HG03521 (cell line): ENCODE results near the gene RHBDL1.

Experiments
- ATAC-seq: cut with Tn5 transposase; IDR thresholded peaks from one replicate; pipeline ENCODE4 v1.9.1; 2021; ENCODE audit warnings: mild to moderate bottlenecking, moderate library complexity; ENCODE audit not compliant: unreplicated experiment

The RHBDL1 gene

DNA sequence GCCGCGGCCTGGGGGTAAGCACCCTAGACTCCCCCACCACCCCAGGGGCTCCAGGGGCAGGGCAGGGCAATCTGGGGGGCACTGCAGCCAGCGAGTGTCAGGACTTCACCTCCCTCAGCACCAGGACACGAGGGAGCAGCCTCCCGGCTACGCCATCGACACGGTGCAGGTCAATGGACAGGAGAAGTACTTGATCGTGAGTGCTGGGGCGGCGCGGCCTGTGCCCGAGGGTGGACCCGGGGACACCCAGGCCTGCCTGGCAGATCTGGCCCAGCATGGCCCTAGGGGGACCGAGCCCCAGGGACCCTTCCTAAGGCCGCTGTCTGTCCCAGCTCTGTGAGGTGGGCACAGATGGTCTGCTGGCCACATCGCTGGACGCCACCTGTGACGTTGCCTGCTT is 3.1 kb upstream of the RHBDL1 start:
- ATAC-seq, result no peak

DNA sequence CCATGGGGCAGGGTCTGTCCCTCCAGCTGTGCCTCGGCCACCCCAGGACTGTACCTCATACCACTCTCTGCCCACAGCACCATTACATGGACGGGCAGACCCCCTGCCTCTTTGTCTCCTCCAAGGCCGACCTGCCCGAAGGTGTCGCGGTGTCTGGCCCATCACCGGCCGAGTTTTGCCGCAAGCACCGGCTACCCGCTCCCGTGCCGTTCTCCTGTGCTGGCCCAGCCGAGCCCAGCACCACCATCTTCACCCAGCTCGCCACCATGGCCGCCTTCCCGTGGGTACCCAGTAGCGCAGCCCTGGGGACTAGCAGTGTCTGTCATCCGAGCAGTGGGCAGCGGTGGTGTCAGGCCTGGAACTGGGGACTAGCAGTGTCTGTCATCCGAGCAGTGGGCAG is 2.6 kb upstream of the RHBDL1 start:
- no peak for ATAC-seq

DNA sequence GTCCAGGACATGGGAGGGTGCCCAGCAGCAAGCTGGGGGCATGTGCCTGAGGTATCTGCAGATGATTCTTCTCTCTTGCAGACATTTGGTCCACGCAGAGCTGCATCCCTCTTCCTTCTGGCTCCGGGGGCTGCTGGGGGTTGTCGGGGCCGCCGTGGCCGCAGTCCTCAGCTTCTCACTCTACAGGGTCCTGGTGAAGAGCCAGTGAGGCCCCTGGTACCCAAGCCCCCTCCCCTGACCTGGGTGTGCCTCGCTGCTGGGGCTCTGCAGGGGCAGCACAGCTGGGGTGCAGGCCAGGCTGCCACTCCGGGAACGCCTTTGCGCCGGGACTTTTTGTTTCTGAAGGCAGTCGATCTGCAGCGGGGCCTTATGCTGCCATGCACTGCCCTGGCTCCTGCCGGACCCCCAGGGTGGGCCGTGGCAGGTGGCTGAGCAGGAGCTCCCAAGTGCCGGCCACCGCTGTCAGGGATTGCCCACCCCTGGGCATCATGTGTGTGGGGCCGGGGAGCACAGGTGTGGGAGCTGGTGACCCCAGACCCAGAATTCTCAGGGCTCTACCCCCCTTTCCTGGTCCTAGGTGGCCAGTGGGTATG is 2.0 kb upstream of the RHBDL1 start:
- ATAC-seq, result no peak

DNA sequence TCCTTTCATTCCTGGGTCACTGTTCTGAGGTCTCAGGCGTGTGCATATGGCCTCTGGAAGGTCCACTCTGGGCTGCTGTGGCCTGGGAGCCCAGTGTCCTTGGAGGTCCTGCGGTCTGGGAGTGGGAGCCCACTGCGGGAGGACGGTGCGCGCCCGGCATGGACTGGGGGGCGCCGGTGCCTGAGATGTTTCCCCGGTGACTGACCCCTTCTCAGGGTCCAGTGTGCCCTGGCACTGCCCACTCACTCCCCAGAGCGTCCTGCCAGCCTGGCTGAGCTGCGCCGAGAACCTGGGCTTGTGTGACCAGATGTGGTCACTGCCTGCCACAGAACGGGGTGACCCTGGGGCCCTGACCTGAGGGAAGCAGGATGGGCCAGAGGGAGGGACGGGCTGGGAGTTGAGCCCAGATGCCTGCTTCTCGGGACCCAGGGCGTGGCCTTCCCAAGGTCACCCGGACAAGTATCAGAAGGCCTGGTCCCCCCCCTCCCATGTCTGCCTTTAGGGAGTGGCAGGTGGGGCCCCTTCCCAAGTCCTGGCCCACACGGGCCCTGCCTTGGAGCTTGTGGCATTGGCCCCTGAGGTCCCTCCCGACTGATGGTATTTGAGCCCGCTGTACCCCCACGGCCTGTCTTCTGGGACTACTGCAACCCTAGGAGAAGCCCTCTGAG is 1.1 kb upstream of the RHBDL1 start:
- no peak for ATAC-seq

DNA sequence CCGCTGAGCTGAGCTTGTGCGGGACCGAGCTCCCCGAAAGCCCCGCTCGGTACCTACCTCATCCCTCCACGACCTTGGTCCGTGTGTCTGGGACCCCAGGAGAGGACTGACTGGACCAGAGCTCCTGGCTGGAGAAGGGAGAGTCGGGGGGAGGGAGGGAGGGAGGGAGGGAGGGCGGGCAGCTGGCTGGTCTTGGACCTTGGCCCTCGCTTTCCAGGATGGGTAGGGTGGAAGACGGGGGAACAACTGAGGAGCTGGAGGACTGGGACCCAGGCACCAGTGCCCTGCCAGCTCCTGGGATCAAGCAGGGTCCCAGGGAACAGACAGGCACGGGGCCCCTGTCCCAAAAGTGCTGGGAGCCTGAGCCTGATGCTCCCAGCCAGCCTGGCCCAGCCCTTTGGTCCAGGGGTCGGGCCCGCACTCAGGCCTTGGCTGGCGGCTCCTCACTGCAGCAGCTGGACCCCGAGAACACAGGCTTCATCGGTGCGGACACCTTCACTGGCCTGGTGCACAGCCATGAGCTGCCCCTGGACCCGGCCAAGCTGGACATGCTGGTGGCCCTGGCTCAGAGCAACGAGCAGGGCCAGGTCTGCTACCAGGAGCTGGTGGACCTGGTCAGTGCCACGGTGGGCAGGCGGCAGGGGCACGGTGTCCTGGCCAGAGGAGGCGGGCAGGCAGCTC is 553 bp downstream of the RHBDL1 start:
- no peak for ATAC-seq

DNA sequence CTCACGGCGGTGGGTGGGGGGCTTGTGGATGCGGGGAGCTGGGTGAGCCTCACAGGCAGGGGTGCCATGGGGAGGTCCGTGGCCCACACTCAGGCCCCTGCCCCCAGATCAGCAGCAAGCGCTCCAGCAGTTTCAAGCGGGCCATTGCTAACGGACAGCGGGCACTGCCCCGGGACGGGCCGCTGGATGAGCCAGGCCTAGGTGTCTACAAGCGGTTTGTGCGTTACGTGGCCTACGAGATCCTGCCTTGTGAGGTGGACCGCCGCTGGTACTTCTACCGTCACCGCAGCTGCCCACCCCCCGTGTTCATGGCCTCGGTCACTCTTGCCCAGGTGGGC is 1.1 kb downstream of the RHBDL1 start:
- no peak for ATAC-seq

DNA sequence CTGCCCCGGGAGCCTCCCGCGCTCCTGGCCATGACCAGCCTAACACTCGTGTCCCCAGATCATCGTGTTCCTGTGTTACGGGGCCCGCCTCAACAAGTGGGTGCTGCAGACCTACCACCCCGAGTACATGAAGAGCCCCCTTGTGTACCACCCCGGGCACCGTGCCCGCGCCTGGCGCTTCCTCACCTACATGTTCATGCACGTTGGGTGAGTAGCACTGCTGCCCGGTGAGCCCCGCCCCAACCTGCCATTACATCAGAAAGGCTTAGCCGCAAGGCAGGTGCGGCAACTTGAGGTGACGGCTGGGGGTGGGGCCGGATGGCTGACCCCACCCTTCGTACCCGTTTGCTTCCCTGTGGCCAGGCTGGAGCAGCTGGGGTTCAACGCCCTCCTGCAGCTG is 1.4 kb downstream of the RHBDL1 start:
- ATAC-seq, result no peak

DNA sequence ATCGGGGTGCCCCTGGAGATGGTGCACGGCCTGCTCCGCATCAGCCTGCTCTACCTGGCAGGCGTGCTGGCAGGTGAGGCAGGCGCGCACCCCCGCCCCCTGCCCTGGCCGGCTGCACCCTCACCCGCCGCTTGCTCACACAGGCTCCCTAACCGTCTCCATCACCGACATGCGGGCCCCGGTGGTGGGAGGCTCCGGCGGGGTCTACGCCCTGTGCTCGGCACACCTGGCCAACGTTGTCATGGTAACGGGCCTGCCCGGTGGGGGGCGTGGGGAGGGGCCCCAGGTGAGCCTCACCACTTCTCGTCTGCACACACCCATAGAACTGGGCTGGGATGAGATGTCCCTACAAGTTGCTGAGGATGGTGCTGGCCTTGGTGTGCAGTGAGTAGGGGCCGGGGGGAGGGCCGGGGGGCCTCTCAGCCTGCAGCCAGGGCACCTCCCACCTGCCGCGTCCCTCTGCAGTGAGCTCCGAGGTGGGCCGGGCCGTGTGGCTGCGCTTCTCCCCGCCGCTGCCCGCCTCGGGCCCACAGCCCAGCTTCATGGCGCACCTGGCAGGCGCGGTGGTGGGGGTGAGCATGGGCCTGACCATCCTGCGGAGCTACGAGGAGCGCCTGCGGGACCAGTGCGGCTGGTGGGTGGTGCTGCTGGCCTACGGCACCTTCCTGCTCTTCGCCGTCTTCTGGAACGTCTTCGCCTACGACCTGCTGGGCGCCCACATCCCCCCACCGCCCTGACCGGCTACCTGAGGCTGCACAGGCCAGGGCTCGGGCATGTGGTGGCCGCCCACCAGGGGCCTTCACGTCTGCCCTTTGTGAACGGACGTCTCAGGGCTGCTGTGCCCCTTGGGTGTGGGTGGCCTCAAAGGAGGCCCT is 2.1 kb downstream of the RHBDL1 start:
- no peak for ATAC-seq

DNA sequence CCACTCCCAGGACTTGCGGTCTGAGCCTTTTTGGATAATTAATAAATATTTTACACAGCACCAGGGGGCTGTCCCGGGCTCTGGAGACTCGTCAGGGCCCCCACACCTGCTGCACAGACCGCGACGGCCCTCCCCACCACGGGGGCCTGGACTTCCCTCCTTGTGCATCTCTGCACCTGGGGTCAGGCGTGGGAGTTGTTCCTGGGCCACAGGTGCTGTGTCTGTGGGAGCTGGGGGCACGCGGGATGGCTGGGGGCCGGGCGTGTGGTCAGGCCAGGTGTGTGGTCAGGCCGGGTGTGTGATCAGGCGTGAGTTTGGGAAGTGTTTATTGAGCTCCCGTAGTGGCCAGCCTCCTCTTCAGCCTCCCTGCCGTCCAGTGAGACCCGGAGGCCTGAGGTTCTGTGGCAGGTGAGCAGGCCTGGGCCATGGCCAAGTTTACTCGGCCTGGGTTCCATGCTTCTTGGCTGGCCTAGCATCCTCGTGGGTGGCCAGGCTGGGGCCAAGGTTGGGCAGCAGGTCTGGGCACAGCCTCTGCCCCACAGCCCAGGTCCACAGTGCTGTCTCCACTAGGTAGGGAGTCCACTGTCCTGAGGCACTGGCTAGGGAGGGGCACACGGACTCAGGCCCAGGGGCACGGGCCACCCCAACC is 2.9 kb downstream of the RHBDL1 start:
- ATAC-seq, result no peak

DNA sequence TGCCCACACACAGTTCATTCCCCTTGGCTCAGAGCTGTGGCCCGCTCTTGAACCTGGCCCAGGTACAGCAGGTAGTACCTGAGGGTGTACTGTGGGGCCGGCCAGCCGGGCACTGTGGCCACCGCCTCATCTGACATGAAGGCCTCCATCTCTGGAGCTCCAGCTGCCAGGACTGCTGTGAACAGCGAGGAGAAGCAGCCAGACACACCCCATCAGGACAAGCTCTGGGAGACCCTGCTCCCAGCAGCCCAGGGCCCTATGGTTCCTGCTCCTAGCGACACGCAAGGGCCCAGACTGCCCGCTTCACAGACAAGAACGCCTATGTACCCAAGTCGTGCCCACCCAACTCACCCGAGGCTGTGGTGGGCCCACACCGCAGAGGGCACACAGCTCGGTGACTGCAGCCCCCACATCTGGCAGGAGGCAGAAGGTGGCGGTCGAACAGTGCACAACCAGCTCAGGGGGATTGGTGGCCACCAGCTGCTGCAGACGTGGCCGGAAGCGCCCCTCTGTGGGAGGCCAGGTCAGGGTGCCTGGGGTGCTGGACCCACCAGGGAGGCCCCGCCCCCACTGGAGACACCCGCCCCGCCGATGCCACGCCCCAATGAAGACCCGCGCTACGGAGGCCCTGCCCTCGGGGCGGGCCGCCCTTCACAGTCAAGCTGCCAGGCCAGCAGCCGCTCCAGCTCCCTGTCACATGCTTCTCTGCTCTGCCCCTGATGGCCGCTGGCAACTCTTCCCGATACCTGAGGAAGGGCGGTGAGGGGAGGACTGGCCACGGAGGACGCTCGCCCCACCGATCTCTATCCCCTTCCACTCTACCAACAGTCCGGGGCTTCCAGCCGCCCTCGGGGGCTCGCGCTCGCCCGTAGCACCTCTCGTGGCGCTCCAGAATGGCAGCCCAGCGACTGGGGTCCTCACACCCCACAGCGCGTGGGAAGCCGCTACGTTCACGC is 3.7 kb downstream of the RHBDL1 start:
- no peak for ATAC-seq

DNA sequence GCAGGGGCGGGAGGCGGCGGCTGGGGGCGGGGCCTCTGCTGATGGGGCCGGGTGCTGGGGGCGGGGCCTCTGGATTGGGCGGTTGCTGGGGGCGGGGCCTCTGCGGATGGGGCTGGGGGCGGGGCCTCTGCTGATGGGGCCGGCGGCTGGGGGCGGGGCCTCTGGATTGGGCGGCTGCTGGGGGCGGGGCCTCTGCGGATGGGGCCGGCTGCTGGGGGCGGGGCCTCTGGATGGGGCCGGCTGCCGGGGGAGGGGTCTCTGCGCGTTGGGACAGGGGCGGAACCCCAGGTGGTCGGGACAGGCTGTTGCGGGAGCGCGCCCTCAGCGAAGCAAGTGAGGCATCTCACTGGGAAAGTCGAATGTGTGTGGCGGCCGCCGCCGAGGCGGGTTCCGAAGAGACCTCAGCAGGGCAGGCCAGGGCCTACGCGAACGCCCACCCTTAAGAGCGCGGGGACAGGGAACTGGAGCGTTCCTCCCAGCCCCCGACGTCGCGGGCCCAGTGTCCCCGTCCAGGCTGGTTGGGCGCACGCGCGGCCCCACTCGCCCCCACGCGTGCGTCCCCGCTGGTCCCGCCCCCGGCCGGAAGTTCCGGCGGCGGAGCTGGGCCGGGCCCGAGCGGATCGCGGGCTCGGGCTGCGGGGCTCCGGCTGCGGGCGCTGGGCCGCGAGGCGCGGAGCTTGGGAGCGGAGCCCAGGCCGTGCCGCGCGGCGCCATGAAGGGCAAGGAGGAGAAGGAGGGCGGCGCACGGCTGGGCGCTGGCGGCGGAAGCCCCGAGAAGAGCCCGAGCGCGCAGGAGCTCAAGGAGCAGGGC is 4.5 kb downstream of the RHBDL1 start, which contains the start of gene STUB1:
Gene STUB1 (plus strand): TSS at position 597 of the 811 bp plus-strand sequence. CDS start 116 bp downstream, at position 713.
- ATAC-seq, result peak; percentile 38

DNA sequence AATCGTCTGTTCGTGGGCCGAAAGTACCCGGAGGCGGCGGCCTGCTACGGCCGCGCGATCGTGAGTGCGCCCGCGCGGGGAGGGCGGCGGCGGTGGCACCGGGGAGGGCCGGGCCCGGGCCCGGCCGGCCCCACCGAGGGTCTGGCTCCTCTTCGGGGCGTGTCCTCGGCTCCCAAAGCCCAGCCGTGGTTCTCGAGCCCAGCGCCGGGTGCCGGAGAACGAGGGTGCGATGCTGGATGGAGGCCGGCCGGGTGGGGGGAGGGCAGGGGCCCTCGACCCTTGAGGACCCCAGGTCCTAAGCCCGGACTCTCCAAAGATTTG is 5.1 kb downstream of the RHBDL1 start:
- ATAC-seq, result no peak

DNA sequence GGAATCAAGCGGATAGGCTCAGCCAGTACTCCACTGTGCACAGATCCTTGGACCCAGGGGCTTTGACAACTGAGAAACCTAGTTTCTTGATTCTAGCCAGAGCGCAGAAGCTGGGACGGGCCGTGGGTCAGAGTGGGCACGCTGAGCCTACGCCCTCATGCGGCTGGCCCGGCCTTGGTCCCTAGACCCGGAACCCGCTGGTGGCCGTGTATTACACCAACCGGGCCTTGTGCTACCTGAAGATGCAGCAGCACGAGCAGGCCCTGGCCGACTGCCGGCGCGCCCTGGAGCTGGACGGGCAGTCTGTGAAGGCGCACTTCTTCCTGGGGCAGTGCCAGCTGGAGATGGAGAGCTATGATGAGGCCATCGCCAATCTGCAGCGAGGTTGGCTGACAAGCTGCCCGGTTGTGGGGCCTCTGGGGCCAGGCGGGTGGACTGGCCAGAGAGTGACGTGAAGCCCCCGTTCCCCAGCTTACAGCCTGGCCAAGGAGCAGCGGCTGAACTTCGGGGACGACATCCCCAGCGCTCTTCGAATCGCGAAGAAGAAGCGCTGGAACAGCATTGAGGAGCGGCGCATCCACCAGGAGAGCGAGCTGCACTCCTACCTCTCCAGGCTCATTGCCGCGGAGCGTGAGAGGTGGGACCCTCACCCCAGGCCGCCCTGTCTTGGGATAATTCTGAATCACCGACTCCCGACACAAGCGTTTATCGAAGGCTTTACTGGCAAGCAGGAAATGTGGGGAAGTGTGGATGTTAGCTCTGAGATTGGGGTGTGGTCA is 5.7 kb downstream of the RHBDL1 start:
- ATAC-seq, result no peak

DNA sequence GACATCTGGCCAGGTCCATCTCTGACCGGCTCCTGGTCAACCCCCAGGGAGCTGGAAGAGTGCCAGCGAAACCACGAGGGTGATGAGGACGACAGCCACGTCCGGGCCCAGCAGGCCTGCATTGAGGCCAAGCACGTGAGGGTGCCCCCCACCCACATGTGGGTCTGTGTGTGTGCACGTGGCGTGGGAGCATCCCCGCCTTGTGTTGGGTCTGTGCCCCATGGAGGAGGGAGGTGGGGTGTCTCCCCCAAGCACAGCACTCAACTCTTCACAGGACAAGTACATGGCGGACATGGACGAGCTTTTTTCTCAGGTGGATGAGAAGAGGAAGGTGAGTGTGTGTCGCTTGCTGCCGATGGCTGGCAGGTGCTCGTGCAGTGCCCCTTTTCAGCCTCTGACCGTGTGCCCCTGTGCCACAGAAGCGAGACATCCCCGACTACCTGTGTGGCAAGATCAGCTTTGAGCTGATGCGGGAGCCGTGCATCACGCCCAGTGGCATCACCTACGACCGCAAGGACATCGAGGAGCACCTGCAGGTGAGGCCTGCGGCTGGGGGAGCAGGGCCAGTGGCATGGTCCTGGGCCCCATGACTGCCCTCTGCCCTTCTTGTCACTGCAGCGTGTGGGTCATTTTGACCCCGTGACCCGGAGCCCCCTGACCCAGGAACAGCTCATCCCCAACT is 6.4 kb downstream of the RHBDL1 start:
- no peak for ATAC-seq

DNA sequence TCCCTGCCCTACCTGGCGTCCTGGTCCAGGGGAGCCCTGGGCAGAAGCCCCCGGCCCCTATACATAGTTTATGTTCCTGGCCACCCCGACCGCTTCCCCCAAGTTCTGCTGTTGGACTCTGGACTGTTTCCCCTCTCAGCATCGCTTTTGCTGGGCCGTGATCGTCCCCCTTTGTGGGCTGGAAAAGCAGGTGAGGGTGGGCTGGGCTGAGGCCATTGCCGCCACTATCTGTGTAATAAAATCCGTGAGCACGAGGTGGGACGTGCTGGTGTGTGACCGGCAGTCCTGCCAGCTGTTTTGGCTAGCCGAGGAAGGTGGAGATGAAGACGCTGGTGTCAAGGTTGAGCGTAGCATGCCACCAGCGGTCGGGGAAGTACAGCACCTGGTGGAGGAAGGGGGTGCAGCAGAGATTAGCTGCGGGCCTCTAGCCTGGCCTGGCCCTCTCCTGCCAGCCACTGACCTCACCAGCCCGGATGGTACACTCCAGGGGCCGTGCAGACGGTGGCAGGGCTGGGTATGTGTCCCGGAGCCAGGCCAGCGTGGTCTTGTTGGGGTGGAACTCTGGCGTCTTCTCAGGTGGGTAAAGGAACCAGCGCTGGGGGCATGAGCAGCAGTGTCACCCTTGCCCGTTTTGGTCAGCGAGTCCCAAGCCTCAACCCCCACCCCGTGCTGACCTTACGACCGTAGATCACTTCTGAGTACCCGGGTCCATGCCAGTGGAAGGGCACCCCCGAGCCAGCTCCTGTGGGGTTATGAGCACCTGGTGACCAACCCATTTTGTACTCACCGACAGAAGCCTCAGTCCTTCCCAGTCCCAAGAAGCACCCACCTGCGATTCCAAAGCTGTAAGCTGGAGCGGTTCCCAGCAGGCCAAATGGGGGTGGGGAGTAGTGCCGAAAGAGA is 7.3 kb downstream of the RHBDL1 start:
- no peak for ATAC-seq

DNA sequence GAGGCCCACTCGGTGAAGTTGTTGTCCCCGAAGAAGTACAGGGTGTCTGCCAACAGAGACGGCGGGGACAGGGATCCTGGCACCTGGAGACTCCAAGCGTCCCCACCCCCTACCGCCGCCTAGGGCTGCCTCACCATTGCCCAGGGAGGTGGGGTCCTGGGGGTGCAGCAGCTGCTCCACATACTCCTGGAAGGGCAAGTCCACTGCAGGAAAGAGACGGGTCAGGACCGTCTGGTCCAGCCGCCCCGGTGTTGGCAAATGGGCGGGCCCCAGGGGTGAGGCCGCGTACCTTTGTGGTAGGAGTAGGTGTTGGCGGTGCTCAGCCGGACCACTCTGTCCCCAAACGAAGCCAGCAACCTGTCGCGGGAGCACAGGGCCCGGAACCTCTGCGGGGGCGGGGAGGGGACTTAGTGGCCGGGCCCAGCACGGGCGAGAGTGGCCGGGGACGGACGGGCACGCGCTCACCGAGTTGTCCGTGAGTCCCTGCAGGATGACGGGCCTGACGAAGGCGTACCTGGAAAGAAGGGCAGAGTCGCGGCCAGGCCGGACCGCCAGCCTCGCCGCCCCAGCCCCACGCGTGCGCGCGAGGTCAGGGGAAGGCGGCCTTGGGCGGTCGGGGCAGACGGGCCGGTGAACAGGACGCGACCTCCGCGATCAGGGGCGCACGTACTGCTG is 8.1 kb downstream of the RHBDL1 start:
- ATAC-seq, result no peak
